Natural killer cell treated with Interleukin-12 subunit alpha and Interleukin-12 subunit beta and Interleukin-15 and Interleukin-18, amount 100 ng/mL, for 72 hours (primary cell): ENCODE data around the gene GPR160. TPM values are rescaled to one million over a fixed set of nuclear protein-coding genes. Genes with fewer than 3 reads are reported as not detected.

Source experiments
- ATAC-seq, 2 donors: fragments of 150-1000 bp; cut with Tn5 transposase in 1 of 2; sonication (Bioruptor Pico), chemical (Tn5 transposase) in 1 of 2; 2 replicates each; pipeline ENCODE4 v1.10.0; 2021
- DNase-seq: peaks from one replicate; pipeline ENCODE4 v3.0.0; 2022; ENCODE audit warnings: low spot score
- H3K27ac Mint-ChIP-seq, 2 donors: 1 replicate in 1 of 2; 2 replicates in 1 of 2; pipeline ENCODE4 v1.8.0; 2022; ENCODE audit warnings: mixed read lengths in 2 of 2, mild to moderate bottlenecking in 1 of 2, moderate library complexity in 1 of 2
- H3K27me3 Mint-ChIP-seq, 2 donors: 1 replicate in 1 of 2; 2 replicates in 1 of 2; pipeline ENCODE4 v1.8.0; 2022; ENCODE audit warnings: mixed read lengths in 2 of 2
- H3K36me3 Mint-ChIP-seq: one replicate; pipeline ENCODE4 v1.8.0; 2022; ENCODE audit warnings: mixed read lengths
- H3K4me1 Mint-ChIP-seq, 2 donors: 1 replicate in 1 of 2; 2 replicates in 1 of 2; pipeline ENCODE4 v1.8.0; 2022; ENCODE audit warnings: low read depth in 2 of 2, mixed read lengths in 2 of 2, mild to moderate bottlenecking in 1 of 2
- H3K4me3 Mint-ChIP-seq: one replicate; pipeline ENCODE4 v1.8.0; 2022; ENCODE audit warnings: mixed read lengths
- H3K9me3 Mint-ChIP-seq: 2 replicates; pipeline ENCODE4 v1.8.0; 2022; ENCODE audit warnings: mixed read lengths
- total RNA-seq, 2 donors: library from RNA; stranded (reverse); gene quantifications; one replicate each; pipeline ENCODE4 v1.2.3, GENCODE V29; 2022

Gene GPR160
- total RNA-seq, 2 donors from 2014 or later, result 12.1 to 12.4 TPM

DNA sequence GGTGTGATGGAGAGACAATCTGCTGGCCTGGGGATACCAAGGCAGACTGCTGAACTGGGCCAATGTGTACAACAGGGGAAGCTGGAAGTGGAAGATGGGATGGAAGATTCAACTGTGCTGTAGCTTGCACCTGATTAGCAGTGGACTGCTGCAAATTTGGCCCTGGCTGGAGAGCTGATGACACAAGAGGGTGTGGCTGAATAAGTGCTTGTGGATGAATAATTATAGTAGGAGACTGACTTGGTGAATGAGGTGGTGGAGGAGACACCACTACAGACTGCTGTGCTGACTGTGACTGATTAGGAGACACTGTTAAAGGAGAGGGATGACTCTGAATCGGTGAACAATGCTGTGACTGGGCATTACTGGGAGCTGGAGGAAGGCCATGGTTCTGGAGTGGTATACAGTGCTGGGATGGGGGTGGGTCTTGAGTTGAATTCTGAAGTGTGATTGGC lies 91.2 kb downstream of the GPR160 start:
- H3K36me3 Mint-ChIP-seq, result peaks cover 19% of the 10 kb centered on the region
- peak overlapping the region; percentile 13 to 38 for H3K27ac Mint-ChIP-seq
- peaks cover 16 to 17% of the 10 kb centered on the region in 2 donors for H3K4me1 Mint-ChIP-seq
- H3K9me3 Mint-ChIP-seq, result no peaks in the 10 kb centered on the region
- no peaks in the 10 kb centered on the region for H3K27me3 Mint-ChIP-seq
- peak overlapping the region; percentile 29 for H3K4me3 Mint-ChIP-seq
- ATAC-seq (peak; percentile 59 to 85), DNase-seq (no peak)

DNA sequence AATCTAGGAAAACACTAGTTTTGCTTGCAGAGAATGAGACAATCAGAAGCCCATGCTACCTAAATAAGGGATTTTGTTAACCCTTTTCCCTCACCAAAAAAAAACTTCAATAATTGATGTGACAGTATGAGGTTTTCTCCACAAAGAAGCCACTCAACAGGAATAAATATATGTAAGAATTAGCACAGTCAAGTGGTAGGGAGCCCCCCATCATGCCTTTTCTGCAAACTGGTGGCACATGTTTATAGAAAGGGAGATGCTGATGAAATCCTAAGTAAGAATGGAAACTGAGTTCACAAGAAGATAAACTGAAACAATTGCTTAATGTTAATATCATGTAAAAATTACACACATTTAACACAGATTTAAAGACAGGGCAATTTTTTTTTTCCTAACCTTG lies 92.7 kb downstream of the GPR160 start:
- H3K36me3 Mint-ChIP-seq, result peaks cover 28% of the 10 kb centered on the region
- ATAC-seq, result no peak

DNA sequence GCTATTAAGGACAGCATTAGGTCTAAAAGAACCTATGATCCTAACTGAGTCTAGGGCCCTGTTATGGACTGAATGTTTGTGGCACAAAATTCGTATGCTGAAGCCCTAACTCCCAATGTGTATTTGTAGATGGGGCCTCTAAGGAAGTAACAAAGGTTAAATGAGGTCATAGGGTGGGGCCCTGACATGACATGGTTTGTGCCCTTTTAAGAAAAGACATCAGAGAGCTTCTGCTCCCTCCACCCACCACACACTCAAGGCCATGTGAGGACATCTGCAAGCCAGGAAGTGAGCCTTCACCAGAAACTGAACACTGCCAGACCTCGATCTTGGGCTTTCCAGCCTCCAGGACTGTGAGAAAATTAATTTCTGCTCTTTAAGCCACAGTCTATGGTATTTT lies 94.5 kb downstream of the GPR160 start:
- no peak overlapping the region for H3K4me3 Mint-ChIP-seq
- DNase-seq (no peak), ATAC-seq (peak in 1 of 2 donors; percentile 48)
- no peaks in the 10 kb centered on the region for H3K27me3 Mint-ChIP-seq
- H3K9me3 Mint-ChIP-seq, result no peaks in the 10 kb centered on the region
- peaks cover 35% of the 10 kb centered on the region for H3K36me3 Mint-ChIP-seq
- peaks cover 22 to 26% of the 10 kb centered on the region in 2 donors for H3K4me1 Mint-ChIP-seq
- H3K27ac Mint-ChIP-seq, result no peak overlapping the region

More for the DNA sequence above, 92.7 kb downstream of the GPR160 start:
- no peak overlapping the region for H3K4me3 Mint-ChIP-seq
- no peaks in the 10 kb centered on the region for H3K27me3 Mint-ChIP-seq
- DNase-seq, result no peak
- no peak overlapping the region for H3K27ac Mint-ChIP-seq
- peaks cover 17 to 18% of the 10 kb centered on the region in 2 donors for H3K4me1 Mint-ChIP-seq
- no peaks in the 10 kb centered on the region for H3K9me3 Mint-ChIP-seq

Other genes with a start within 250 kb of the GPR160 start
- not detected for gene LRRIQ4, start 225.1 kb upstream of the GPR160 start, total RNA-seq
- under 1 TPM; 0.38 to 0.50 TPM for gene LRRC34, start 225.1 kb upstream of the GPR160 start, total RNA-seq
- not detected for gene LRRC31, start 168.1 kb upstream of the GPR160 start, total RNA-seq
- not detected for gene SAMD7, start 126.4 kb upstream of the GPR160 start, total RNA-seq
- gene SEC62, start 71.2 kb upstream of the GPR160 start, total RNA-seq, result 10 to 100 TPM; 51.2 to 68.9 TPM
- gene PHC3, start 143.7 kb downstream of the GPR160 start, total RNA-seq, result 10 to 100 TPM; 53.2 to 77.6 TPM
- 10 to 100 TPM; 12.4 to 26.3 TPM for gene PRKCI, start 184.4 kb downstream of the GPR160 start, total RNA-seq